ENCODE measurements around the gene ZYG11B.

DNA sequence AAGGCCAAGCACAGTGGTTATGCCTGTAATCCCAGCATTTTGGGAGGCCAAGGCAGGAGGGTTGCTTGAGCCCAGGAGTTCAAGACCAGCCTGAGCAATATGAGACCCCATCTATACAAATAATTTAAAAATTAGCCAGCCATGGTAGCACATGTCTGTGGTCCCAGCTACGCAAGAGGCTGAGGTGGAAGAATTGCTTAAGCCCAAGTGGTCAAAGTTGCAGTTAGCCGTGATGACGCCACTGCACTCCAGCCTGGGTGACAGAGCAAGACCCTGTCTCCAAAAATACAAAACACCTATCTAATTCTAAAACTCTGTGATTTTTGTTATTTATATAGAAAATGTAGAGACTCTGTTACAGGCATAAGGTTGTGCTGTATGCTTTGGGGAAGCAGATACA lies 72.1 kb downstream of the ZYG11B start:
- TF ChIP-seq EZH2 (IDR thresholded peaks at IDR 0.05): no peak
- TF ChIP-seq POLR2AphosphoS5 (IDR thresholded peaks at IDR 0.05; ENCODE audit: borderline replicate concordance, low read depth, low read length): no peak

Data from SK-N-MC (cell line).